SIG-M5 treated with dmso at 0.1 percent for 504 hours (cell line): ENCODE measurements around the gene GNAQ.
A peak's percentile ranks its signal among the peaks of the same experiment; 100 is the strongest.
"Not testable (repeated sequence)": the region's sequence is repeated elsewhere in the genome, so short reads cannot be mapped to it uniquely, and the experiment has no call there.

ENCODE experiments used
- DNase-seq: peaks from one replicate; lab custom pipeline; 2025; ENCODE audit not compliant: unreplicated experiment; lab: John Stamatoyannopoulos, UW

GNAQ gene

GRCh38 chr9:78031444-78031892, at the start of gene GNAQ:
Gene GNAQ (minus strand): TSS chr9:78031811. CDS start chr9:78031235, 576 bp downstream.
- DNase-seq: no peak

- no peak for DNase-seq
Measured at GRCh38 chr9:78074385-78075291, 43.0 kb upstream of the GNAQ start.

DNA sequence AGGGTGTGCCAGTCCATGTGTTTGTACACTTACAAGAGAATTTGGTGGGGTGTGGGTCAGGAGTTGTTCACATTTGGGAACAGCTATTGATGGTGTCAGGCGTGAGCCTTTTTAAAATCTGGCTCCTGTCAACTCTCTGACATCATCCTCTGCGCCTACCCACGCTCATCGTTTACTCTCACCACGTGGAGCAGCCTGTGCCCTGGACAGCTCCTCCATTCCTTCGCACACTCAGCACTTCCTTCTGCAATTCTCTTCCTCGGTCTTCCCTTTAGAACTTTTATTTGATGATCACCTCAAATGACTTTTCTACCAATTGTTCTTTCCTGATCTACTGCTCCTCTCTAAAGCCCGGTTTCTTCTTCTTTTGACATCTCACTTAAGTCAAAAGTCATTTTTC, 42.1 kb upstream of the GNAQ start:
- DNase-seq: no peak

- no peak for DNase-seq
Measured at GRCh38 chr9:78072586-78073199, 41.1 kb upstream of the GNAQ start.

DNA sequence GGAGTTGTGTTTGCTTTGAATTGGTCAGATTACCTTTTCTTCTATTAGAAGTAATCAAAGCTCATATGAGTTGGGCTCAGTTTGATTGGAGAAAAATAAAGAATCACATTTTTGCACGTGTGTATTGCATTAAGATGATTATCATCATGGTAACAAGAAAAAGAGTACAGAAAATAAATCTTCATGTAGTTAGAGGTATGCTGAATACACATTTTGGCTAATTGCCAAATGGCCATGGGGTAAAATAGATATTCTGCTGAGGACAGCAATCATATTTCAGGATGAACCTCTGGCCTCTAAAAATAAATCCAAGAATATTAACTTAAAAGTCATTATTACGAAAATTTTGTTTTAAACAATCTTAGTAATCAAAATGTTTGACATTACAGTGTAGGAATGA, 38.9 kb upstream of the GNAQ start:
- DNase-seq: no peak

GRCh38 chr9:78064075-78064474, 32.5 kb upstream of the GNAQ start:
- no peak for DNase-seq

DNA sequence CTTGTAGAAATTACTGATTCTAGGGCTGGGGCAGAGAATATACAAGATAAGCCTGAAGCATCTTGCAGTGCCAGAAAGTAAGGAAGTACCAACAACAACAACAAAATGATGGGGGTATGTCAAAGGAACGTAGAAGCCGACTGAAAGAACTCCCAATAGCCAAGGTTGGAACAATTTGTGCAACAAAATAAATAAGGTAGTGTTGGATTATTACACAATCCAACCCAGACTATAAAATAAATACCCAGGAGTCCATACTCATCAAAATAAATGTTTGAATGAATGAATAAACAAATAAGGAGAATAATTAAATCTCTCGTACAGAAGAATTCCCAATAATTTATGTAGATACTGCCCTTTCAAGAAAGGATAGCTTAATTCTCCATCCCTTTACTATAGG, 31.1 kb upstream of the GNAQ start:
- DNase-seq: no peak

DNA sequence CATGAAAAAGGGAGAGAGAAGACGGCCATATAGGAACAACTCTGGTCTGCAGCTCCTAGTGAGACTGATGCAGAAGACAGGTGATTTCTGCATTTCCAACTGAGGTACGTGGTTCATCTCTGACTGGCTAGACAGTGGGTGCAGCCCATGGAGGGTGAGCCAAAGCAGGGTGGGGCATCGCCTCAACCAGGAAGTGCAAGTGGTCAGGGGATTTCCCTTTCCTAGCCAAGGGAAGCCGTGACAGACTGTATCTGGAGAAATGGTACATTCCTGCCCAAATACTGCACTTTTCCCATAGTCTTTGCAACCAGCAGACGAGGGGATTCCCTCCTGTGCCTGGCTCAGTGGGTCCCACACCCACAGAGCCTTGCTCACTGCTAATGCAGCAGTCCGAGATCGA, 22.6 kb upstream of the GNAQ start:
- DNase-seq: not testable (repeated sequence)

GRCh38 chr9:78053627-78054026, 22.0 kb upstream of the GNAQ start:
- DNase-seq: no peak

- no peak for DNase-seq
Measured at GRCh38 chr9:78050421-78050820, 18.8 kb upstream of the GNAQ start.

GRCh38 chr9:78049484-78049883, 17.9 kb upstream of the GNAQ start:
- DNase-seq: no peak

DNA sequence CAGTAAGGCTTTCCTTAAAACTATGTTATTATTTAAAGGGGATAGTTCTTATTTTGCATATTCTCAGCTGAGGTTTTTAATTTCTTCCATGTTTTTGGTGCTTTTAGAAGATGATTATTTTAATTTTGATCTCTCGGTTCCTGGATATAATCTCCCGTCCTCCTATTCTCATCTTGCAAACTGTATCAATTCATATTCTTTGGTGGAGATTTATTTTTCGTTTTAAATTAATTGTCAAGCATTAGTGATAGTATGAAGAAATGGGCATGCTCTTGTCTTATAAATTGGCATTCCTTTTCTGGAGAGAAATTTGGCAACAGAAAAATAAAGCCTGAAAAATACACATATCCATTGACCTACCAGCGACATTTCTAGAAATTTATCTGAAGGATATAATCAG, 15.5 kb upstream of the GNAQ start:
- DNase-seq: no peak

GRCh38 chr9:78046112-78046511, 14.5 kb upstream of the GNAQ start:
- no peak for DNase-seq

DNA sequence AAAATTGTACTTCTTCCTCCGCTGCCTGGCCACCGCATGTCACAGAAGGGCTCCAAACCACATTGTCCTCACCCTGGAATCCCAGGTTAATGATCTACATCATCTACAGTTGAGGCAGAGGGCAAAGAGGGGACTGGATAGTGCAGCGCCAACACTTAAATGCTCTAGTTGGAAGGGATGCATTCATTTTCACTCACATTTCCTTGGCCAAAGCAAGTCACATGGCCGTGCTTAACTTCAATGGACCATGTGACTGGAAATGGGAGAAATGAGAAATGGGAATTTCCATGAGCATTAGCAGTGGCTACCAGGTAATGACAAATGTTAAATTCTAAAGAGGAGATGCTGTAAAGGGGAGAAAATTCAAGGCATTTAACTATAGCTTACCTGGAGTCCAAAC, 13.3 kb upstream of the GNAQ start:
- DNase-seq: no peak

DNA sequence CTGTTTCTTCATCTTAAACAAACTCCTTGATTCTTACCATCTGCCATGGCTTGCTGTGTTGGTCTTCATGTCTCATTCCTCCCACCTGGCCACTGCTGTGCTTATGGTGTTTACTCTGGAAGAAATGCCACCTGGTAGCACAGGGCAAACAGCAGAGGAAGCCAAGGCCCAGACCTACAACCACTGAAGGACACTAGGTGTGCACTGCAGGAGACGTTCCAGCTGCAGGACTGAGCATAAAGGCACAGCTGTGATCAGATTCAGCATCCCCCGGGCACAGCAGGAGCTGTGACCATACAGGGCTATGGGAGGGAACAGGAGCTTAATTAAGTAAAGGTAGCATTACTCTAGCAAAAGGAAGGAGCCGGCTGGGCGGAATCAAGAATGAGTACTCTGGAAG, 12.6 kb upstream of the GNAQ start:
- no peak for DNase-seq

DNA sequence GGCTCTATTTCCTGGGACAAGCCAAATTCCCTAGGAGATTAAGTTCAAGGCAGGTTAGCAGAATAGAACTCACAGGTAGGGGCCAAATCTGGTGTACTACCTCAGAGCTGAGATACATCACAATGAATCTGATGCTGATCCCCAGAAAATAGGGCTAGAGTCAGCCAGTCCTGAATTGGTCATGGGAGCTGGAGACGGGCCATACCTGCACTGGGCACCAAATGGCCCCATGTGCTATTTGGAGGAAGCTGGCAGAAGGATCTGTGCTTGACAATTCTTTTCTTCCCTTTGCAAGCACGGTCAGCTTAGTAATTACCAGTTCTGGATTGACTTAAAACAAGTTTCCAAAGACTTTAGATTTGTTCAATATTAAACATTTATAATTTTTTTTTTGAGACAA, 10.4 kb upstream of the GNAQ start:
- DNase-seq: no peak

DNA sequence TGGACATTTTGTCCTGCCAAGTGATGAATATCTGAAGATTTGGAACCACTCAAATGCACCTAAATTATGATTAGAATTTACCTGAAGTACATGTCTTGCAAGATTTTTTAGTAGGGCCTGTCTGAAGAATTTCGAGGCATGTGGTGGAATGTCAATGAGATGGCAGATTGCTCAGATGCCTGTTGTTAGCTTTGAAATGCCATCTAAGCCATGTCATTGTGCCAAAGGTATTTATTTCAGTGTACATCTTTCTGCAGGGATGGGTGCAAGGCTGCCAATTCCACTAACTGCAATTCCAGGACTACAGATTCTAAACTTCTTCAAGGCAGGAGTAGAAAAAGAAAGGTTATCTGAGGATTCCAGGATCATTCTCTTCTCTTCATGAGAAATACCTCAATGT, 9.1 kb upstream of the GNAQ start:
- no peak for DNase-seq

- peak; percentile 10 for DNase-seq
Measured at GRCh38 chr9:78038620-78039300, 7.1 kb upstream of the GNAQ start.

GRCh38 chr9:78035383-78035993, 3.9 kb upstream of the GNAQ start:
- DNase-seq: peak; percentile 88

DNA sequence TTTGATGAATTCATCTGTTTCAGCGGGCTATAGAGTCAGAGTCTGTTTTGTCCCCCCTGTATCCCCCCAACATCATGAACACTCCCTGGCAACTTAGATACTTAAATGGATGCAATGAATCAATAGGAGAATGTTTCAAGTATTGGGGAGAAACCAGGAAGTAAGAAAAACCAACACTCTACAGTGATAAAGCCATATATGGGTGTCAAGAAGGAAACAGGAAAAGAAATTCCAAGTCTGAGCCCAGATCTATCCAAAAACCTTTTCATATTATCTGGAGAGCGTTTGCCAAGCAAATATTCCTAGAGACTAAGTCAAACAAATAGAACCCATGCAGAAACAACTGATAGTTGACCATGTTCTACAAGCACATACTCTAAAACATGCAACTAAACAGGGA, 2.3 kb upstream of the GNAQ start:
- DNase-seq: peak; percentile 17

- no peak for DNase-seq
Measured at GRCh38 chr9:78032730-78033457, 1.3 kb upstream of the GNAQ start.
